T-cell (primary cell): ENCODE results near the gene CCDC51. TPM values are rescaled to one million over a fixed set of nuclear protein-coding genes. Genes with fewer than 3 reads are reported as not detected.

ENCODE experiments used
- ATAC-seq, 4 experiments: fragments of 200-7000 bp in 3 of 4; fragments of 150-1000 bp in 1 of 4; cut with Tn5 transposase; replicated peaks in 1 of 4; 1 replicate in 3 of 4; 2 replicates in 1 of 4; pipeline ENCODE4 v1.10.0; 2021; ENCODE audit warnings: moderate library complexity in 3 of 4, mild to moderate bottlenecking in 2 of 4, moderate number of reproducible peaks in 1 of 4
- CTCF ChIA-PET, 2 donors: fragments of 300-600 bp; sonication (Branson Sonifier 250); formaldehyde crosslinking; loops; one replicate each; lab custom pipeline; 2022; ENCODE audit warnings: antibody characterized with exemption in 2 of 2; lab: Charles Lee
- POLR2A ChIA-PET, 2 donors: fragments of 300-600 bp; sonication (Branson Sonifier 250); formaldehyde crosslinking; loops; one replicate each; lab custom pipeline; 2022; ENCODE audit warnings: antibody characterized with exemption in 2 of 2; lab: Charles Lee
- DNase-seq, 35 experiments: peaks; one replicate each; pipeline versions ENCODE4 v3.0.0 to v3.0.0-alpha.2; 2013 to 2023
- H3K27ac ChIP-seq: one replicate; pipeline ENCODE4 v1.5.1; 2013; ENCODE audit warnings: low read length
- H3K27me3 ChIP-seq, 2 experiments: replicated peaks in 1 of 2; 1 replicate in 1 of 2; 2 replicates in 1 of 2; pipeline versions ENCODE4 v1.6.1 to v1.7.0; 2013; ENCODE audit warnings: low read length in 1 of 2, mixed read lengths in 1 of 2; ENCODE audit not compliant: control insufficient read depth in 2 of 2, insufficient read depth in 2 of 2; ENCODE audit errors: extremely low read depth in 1 of 2
- H3K36me3 ChIP-seq, 2 donors: 1 replicate in 1 of 2; 2 replicates in 1 of 2; pipeline versions ENCODE4 v1.6.1 to v1.7.0; 2013; ENCODE audit warnings: low read length in 1 of 2; ENCODE audit not compliant: control insufficient read depth in 2 of 2, insufficient read depth in 1 of 2; ENCODE audit errors: extremely low read depth in 1 of 2
- H3K4me1 ChIP-seq, 2 experiments: 1 replicate in 1 of 2; 2 replicates in 1 of 2; pipeline versions ENCODE4 v1.6.1 to v1.7.0; 2013; ENCODE audit warnings: low read length in 2 of 2, mixed read lengths in 1 of 2; ENCODE audit not compliant: insufficient read depth in 2 of 2, control insufficient read depth in 1 of 2; ENCODE audit errors: extremely low read depth in 1 of 2
- H3K4me3 ChIP-seq, 2 donors: 1 replicate in 1 of 2; 2 replicates in 1 of 2; pipeline versions ENCODE4 v1.5.1 to v1.7.0; 2013; ENCODE audit warnings: mild to moderate bottlenecking in 2 of 2, low read length in 1 of 2, moderate library complexity in 1 of 2; ENCODE audit not compliant: control insufficient read depth in 1 of 2; ENCODE audit errors: extremely low read depth in 1 of 2
- H3K9me3 ChIP-seq: 2 replicates; pipeline ENCODE4 v1.7.0; 2013
- H3K27ac Mint-ChIP-seq, 2 donors: one replicate each; pipeline ENCODE4 v1.8.0; 2020 to 2021; ENCODE audit warnings: mild to moderate bottlenecking in 2 of 2, mixed read lengths in 2 of 2
- H3K27me3 Mint-ChIP-seq, 2 donors: one replicate each; pipeline ENCODE4 v1.8.0; 2021 to 2022; ENCODE audit warnings: mixed read lengths in 2 of 2
- H3K36me3 Mint-ChIP-seq: one replicate; pipeline ENCODE4 v1.8.0; 2021; ENCODE audit warnings: mixed read lengths
- H3K4me1 Mint-ChIP-seq, 3 donors: one replicate each; pipeline ENCODE4 v1.8.0; 2020 to 2022; ENCODE audit warnings: mixed read lengths in 3 of 3, mild to moderate bottlenecking in 1 of 3
- H3K4me3 Mint-ChIP-seq, 3 donors: one replicate each; pipeline ENCODE4 v1.8.0; 2020 to 2022; ENCODE audit warnings: mild to moderate bottlenecking in 3 of 3, mixed read lengths in 3 of 3, moderate library complexity in 3 of 3
- H3K9me3 Mint-ChIP-seq, 3 donors: one replicate each; pipeline ENCODE4 v1.8.0; 2020 to 2022; ENCODE audit warnings: mixed read lengths in 3 of 3
- WGBS: methylation state at CpG from one replicate; pipeline ENCODE4 v1.1.5; 2013; ENCODE audit warnings: missing lambda C conversion rate; ENCODE audit not compliant: insufficient coverage; 5-methylcytosine and 5-hydroxymethylcytosine counted together
- total RNA-seq, 35 experiments: library from RNA in 6 of 35; stranded (reverse) in 6 of 35; fragments of 120-200 nt in 1 of 35; gene quantifications; one replicate each; pipeline versions ENCODE4 v1.2.1 to v1.2.4 and lab custom pipeline; 2013 to 2026

The CCDC51 gene
- total RNA-seq, 5 donors from 2014 or later (not counting 1 experiment from before 2014, with no cell fraction given): 5.0 to 7.9 (median 6.4) TPM

DNA sequence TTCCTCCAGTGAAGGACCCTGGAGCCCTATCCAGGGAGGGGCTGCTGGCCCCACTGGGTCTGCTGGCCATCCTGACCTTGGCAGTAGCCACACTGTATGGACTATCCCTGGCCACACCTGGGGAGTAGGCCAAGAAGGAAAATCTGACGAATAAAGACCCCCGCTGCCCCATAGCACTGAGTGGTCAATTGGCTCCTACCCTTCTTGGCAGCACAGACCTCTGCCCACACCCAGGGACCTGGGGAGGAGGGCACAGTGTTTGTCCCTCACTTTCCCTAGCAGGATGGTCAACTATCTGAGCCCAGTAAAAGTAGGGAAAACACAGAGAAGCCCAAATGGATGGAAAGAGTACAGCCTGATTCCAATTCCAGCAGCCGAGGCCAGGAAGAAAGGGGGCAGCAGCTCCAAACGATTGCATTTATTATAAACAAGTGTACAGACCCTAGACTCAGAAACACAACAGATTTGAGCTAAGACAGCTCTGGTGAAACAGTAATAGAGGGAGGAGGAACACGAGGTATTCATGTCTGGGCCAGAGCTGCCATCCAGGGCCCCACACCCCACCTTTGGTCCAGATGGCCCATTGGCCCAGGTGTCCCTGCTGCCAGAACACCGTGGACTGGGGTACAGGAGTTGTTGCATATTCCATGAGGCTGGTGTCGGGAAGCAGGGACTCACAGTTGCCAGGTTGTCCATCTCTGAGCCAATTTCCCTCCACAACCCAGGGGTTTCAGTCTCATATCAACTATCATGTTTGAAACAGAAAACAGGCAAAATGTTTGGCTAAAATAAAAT lies 27.8 kb upstream of the CCDC51 start:
- no peak for DNase-seq

DNA sequence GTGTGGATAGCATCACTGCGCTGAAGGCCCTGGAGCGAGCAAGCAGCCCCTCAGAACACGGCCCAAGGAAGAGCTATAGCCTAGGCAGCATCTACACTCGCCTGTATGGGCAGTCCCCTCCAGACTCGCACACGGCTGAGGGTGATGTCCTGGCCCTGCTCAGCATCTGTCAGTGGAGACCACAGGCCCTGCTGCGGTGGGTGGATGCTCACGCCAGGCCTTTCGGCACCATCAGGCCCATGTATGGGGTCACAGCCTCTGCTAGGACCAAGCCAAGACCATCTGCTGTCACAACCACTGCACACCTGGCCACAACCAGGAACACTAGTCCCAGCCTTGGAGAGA lies 27.2 kb upstream of the CCDC51 start:
- Histone ChIP-seq H3K27ac (peak overlapping the region; percentile 98), H3K9me3 (no peaks in the 10 kb centered on the region), H3K4me3 (peak overlapping the region; percentile 67 to 85), H3K27me3 (no peaks in the 10 kb centered on the region), H3K4me1 (peaks cover 18 to 77% of the 10 kb centered on the region in 2 experiments), H3K36me3 (peaks cover 0 to 38% of the 10 kb centered on the region in 2 donors)
- DNase-seq (no peak), ATAC-seq (no peak)
- POLR2A ChIA-PET: interaction anchor here in 1 of 2 donors (0.5 kb wide), 1 partner anchor 26 kb away, joined by 3 read pairs; no protein-coding TSS in a partner anchor
- WGBS: 47% methylated on average over 8 of the region's 9 CpGs
- Mint-ChIP-seq H3K36me3 (peaks cover 22% of the 10 kb centered on the region), H3K4me3 (peak overlapping the region; percentile 83 to 88 (median 85)), H3K27ac (peak overlapping the region; percentile 94 to 95), H3K27me3 (no peaks in the 10 kb centered on the region), H3K4me1 (peaks cover 52 to 61% (median 59%) of the 10 kb centered on the region in 3 donors), H3K9me3 (no peaks in the 10 kb centered on the region)
- CTCF ChIA-PET: interaction anchor here in 1 of 2 donors (1.3 to 2.9 kb wide), 2 partner anchors 31 to 40 kb away, joined by 5 to 13 read pairs; no protein-coding TSS in a partner anchor

More for the DNA sequence above, 27.8 kb upstream of the CCDC51 start:
- peaks cover 52 to 61% (median 61%) of the 10 kb centered on the region in 3 donors for H3K4me1 Mint-ChIP-seq
- Histone ChIP-seq H3K27me3 (no peaks in the 10 kb centered on the region), H3K4me3 (peak overlapping the region; percentile 67 to 85), H3K36me3 (peaks cover 0 to 38% of the 10 kb centered on the region in 2 donors), H3K9me3 (no peaks in the 10 kb centered on the region), H3K4me1 (peaks cover 18 to 83% of the 10 kb centered on the region in 2 experiments), H3K27ac (peak overlapping the region; percentile 98)
- ChIA-PET POLR2A (interaction anchor here in 1 of 2 donors (0.5 kb wide), 1 partner anchor 79 kb away, joined by 3 read pairs; no protein-coding TSS in a partner anchor), CTCF (interaction anchor here (0.6 to 2.9 kb wide), 3 partner anchors 21 to 39 kb away, joined by 3 to 13 read pairs (median 5); no protein-coding TSS in a partner anchor)
- H3K27me3 Mint-ChIP-seq: no peaks in the 10 kb centered on the region
- WGBS: 86% methylated on average over 3 of the region's 7 CpGs
- no peaks in the 10 kb centered on the region for H3K9me3 Mint-ChIP-seq
- H3K4me3 Mint-ChIP-seq: peak overlapping the region; percentile 83 to 88 (median 85)
- ATAC-seq: no peak
- H3K27ac Mint-ChIP-seq: peak overlapping the region; percentile 94 to 95
- peaks cover 22% of the 10 kb centered on the region for H3K36me3 Mint-ChIP-seq

DNA sequence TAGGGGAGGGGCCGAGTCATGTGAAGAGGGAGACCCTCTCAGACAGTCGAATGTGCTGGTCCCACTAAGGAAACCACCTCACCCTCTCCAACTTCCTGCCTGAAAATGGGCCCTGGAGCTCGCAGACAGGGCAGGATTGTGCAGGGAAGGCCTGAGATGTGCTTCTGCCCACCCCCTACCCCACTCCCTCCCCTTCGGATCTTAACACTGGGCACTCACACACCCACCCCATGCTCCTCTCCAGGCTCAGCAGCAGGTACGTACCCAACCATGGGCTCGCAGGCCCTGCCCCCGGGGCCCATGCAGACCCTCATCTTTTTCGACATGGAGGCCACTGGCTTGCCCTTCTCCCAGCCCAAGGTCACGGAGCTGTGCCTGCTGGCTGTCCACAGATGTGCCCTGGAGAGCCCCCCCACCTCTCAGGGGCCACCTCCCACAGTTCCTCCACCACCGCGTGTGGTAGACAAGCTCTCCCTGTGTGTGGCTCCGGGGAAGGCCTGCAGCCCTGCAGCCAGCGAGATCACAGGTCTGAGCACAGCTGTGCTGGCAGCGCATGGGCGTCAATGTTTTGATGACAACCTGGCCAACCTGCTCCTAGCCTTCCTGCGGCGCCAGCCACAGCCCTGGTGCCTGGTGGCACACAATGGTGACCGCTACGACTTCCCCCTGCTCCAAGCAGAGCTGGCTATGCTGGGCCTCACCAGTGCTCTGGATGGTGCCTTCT lies 26.6 kb upstream of the CCDC51 start:
- ATAC-seq: peak; percentile 49 to 65 (median 55)
- peaks cover 22% of the 10 kb centered on the region for H3K36me3 Mint-ChIP-seq
- Histone ChIP-seq H3K4me3 (peak overlapping the region; percentile 67 to 85), H3K36me3 (peaks cover 0 to 38% of the 10 kb centered on the region in 2 donors), H3K4me1 (peaks cover 16 to 71% of the 10 kb centered on the region in 2 experiments), H3K9me3 (no peaks in the 10 kb centered on the region), H3K27me3 (no peaks in the 10 kb centered on the region), H3K27ac (peak overlapping the region; percentile 98)
- CTCF ChIA-PET: interaction anchor here in 1 of 2 donors (1.0 to 2.9 kb wide), 3 partner anchors 31 to 54 kb away, joined by 3 to 13 read pairs (median 5); no protein-coding TSS in a partner anchor
- no peaks in the 10 kb centered on the region for H3K27me3 Mint-ChIP-seq
- H3K27ac Mint-ChIP-seq: peak overlapping the region; percentile 94 to 95
- peak overlapping the region; percentile 83 to 88 (median 85) for H3K4me3 Mint-ChIP-seq
- WGBS: 5% methylated on average over 15 of the region's 19 CpGs
- H3K9me3 Mint-ChIP-seq: no peaks in the 10 kb centered on the region
- DNase-seq: peak in 18 of 35 experiments; percentile 13 to 50 (median 24)
- peaks cover 52 to 59% (median 58%) of the 10 kb centered on the region in 3 donors for H3K4me1 Mint-ChIP-seq
- POLR2A ChIA-PET: interaction anchor here (0.5 to 1.1 kb wide), 4 partner anchors 26 to 54 kb away, joined by 3 read pairs; partner anchors contain the start of gene CCDC51 (in 1 of the 2)

DNA sequence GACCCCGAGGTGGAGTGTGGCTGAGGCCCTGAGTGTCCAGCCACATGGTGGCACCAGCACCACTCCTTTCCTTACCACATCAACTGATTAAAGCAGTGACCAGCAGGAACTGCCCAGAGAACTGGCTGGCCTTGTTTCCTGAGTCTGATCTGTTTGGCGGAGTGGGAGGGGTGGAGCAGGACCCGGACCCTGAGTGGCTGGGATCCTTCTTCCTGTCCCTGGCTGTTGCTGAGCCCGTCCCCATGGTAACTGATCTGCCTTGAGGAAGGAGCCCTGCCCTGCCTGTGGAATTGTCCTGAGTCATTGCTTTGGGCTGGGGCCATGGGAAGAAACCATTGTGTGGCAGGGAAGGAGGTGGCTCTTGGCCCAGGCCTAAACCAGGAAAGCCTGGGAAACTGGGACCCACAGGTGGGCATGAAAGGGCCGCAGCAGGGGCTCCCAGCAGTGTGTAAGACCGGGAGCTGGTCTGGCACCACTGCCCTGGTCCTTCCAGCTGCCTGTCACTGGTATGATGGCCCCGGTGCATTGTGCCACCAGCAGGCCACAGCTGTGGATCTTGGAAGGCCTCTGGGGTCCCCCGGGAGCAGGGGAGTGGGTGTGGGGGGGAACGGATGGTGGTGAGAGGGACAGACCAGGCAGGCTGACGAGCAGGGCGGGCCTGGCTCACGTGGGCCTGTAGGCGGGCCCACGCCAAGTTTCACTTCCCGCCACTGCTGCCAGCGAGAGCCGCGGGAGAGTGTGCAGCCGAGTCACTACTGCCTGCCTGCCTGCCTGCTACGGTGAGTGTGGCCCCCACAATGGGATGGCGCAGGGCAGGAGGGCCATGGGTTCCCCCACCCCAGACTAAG lies 25.8 kb upstream of the CCDC51 start:
- peaks cover 13 to 63% of the 10 kb centered on the region in 2 experiments for H3K4me1 ChIP-seq
- DNase-seq (peak; percentile 58 to 83 (median 72)), ATAC-seq (peak; percentile 93 to 96 (median 96))
- peaks cover 29% of the 10 kb centered on the region for H3K36me3 Mint-ChIP-seq
- H3K4me3 Mint-ChIP-seq: peak overlapping the region; percentile 83 to 88 (median 85)
- POLR2A ChIA-PET: interaction anchor here (0.6 to 1.1 kb wide), 3 partner anchors 26 to 55 kb away, joined by 3 read pairs; partner anchors contain the start of gene CCDC51 (in 1 of the 2)
- 21% methylated on average over 7 of the region's 21 CpGs for WGBS
- H3K27me3 ChIP-seq: no peaks in the 10 kb centered on the region
- peaks cover 0 to 42% of the 10 kb centered on the region in 2 donors for H3K36me3 ChIP-seq
- H3K9me3 ChIP-seq: no peaks in the 10 kb centered on the region
- CTCF ChIA-PET: interaction anchor here (0.6 to 2.9 kb wide), 3 partner anchors 30 to 474 kb away, joined by 3 to 13 read pairs (median 4); no protein-coding TSS in a partner anchor
- no peaks in the 10 kb centered on the region for H3K27me3 Mint-ChIP-seq
- peak overlapping the region; percentile 94 to 95 for H3K27ac Mint-ChIP-seq
- peaks cover 55 to 58% (median 55%) of the 10 kb centered on the region in 3 donors for H3K4me1 Mint-ChIP-seq
- H3K27ac ChIP-seq: peak overlapping the region; percentile 98
- no peaks in the 10 kb centered on the region for H3K9me3 Mint-ChIP-seq
- H3K4me3 ChIP-seq: peak overlapping the region; percentile 67 to 85

DNA sequence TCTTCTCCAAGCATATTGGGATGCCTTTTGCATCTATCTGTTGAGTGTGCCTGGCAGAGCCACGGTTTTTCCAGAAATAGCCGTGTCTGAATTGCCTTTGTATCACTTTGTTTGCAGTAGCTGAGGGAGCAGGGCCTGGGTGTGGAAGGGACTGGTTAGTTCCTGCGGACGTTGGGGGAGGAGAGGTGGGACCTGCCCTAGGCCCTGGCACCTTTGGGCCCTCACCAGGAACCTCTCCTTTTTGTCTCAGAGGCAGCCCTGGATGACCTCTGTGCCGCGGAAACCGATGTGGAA lies 25.3 kb upstream of the CCDC51 start:
- no peak overlapping the region for H3K4me3 ChIP-seq
- H3K27ac Mint-ChIP-seq: peak overlapping the region; percentile 94 to 95
- DNase-seq (no peak), ATAC-seq (no peak)
- H3K27me3 ChIP-seq: no peaks in the 10 kb centered on the region
- ChIA-PET CTCF (no interaction called here), POLR2A (no interaction called here)
- H3K9me3 ChIP-seq: no peaks in the 10 kb centered on the region
- H3K27me3 Mint-ChIP-seq: no peaks in the 10 kb centered on the region
- peak overlapping the region; percentile 83 to 88 (median 85) for H3K4me3 Mint-ChIP-seq
- peaks cover 9 to 58% of the 10 kb centered on the region in 2 experiments for H3K4me1 ChIP-seq
- peaks cover 31% of the 10 kb centered on the region for H3K36me3 Mint-ChIP-seq
- no peaks in the 10 kb centered on the region for H3K9me3 Mint-ChIP-seq
- peak overlapping the region; percentile 98 for H3K27ac ChIP-seq
- 94% methylated on average over 2 of the region's 7 CpGs for WGBS
- H3K36me3 ChIP-seq: peaks cover 0 to 46% of the 10 kb centered on the region in 2 donors
- H3K4me1 Mint-ChIP-seq: peaks cover 51 to 57% (median 54%) of the 10 kb centered on the region in 3 donors
